ENCODE results near the gene SZRD1. TPM values are rescaled to one million over a fixed set of nuclear protein-coding genes. Genes with fewer than 3 reads are reported as not detected.

SZRD1 gene
- total RNA-seq (2012; rRNA removed) (104 and 119 TPM in 2 replicates), polyA plus RNA-seq (2012; rRNA removed) (140 and 149 TPM in 2 replicates), Bru-seq, nascent RNA (percentile 92 among the genes with signal in this experiment), BruChase-seq, experiment 1, labeled RNA remaining after a 6-hour chase (percentile 94 among the genes with signal in this experiment), BruChase-seq, experiment 2, labeled RNA remaining after a 2-hour chase (percentile 88 among the genes with signal in this experiment)
- polyA plus RNA-seq (2012; cell fraction: cytosol; rRNA removed), result 98.0 and 110 TPM in 2 replicates
- polyA plus RNA-seq (2012; cell fraction: nucleus; rRNA removed; ENCODE audit: low replicate concordance), result 71.0 and 75.7 TPM in 2 replicates
- long read RNA-seq, transcript SZRD1-202 (3 exons, 3,447 nt), result major isoform, 20 of 144 reads
- long read RNA-seq, transcript SZRD1-210 (3 exons, 3,401 nt), result major isoform, 20 of 144 reads
- long read RNA-seq, transcript SZRD1-201 (4 exons, 3,636 nt), result minor isoform, 11 of 144 reads
- long read RNA-seq, transcript SZRD1-203 (4 exons, 892 nt), result minor isoform, 10 of 144 reads
- long read RNA-seq, partial matches to known transcripts, result 29 of 144 reads
- long read RNA-seq, other reads (novel, unspliced or antisense), result 54 of 144 reads

GRCh38 chr1:16366722-16367257, at the start of gene SZRD1:
Gene SZRD1, plus strand, starts transcription at chr1:16367242. Its CDS starts 16 bp downstream, at chr1:16367258.
- POLR2A ChIA-PET (ENCODE audit: unreplicated experiment), result no interaction called here
- Histone ChIP-seq H4K5ac (ENCODE audit: low read depth, low read length) (peak within 1 kb of the TSS; percentile 78), H3K9me3 (ENCODE audit: control insufficient read depth, insufficient read depth, low read length) (no peaks in the 10 kb centered on the region), H3K9ac (ENCODE audit: low read depth, low read length) (peak within 1 kb of the TSS; percentile 90), H3K27ac (ENCODE audit: insufficient read depth, low read length) (peak within 1 kb of the TSS; percentile 96), H2BK5ac (ENCODE audit: low read depth, low read length, poor library complexity, severe bottlenecking) (peak within 1 kb of the TSS; percentile 98), H3K79me1 (ENCODE audit: low read depth in 1 of 2, low read length in 2 of 2) (peaks cover 0 to 11% of the 10 kb centered on the region in 2 experiments; a peak in 2 of 4 replicates), H2AK5ac (ENCODE audit: low read depth, low read length) (peak within 1 kb of the TSS; percentile 96), H3K4me3 (ENCODE audit: insufficient read depth, low read depth, low read length) (peak within 1 kb of the TSS; percentile 88), H3K36me3 (ENCODE audit: control insufficient read depth, insufficient read depth, low read length) (no peaks in the 10 kb centered on the region), H3K14ac (replicated peaks; ENCODE audit: low read depth, low read length) (peak within 1 kb of the TSS; percentile 99), H4K91ac (ENCODE audit: insufficient read depth, low read depth, low read length) (peak within 1 kb of the TSS; percentile 95), H2BK15ac (ENCODE audit: low read depth, low read length) (peak within 1 kb of the TSS; percentile 54), H3K4me2 (ENCODE audit: low read depth, low read length) (peak within 1 kb of the TSS; percentile 98), H2BK20ac (ENCODE audit: low read depth, low read length) (peak within 1 kb of the TSS; percentile 27; the same call in 1 of the 2 replicates), H3K27me3 (ENCODE audit: control insufficient read depth, insufficient read depth, low read length) (no peaks in the 10 kb centered on the region), H3K4me1 (ENCODE audit: control insufficient read depth, insufficient read depth, low read length) (no peaks in the 10 kb centered on the region; the same call in none of the 2 replicates), H3K56ac (ENCODE audit: extremely low read depth, insufficient read depth, low read length) (peak within 1 kb of the TSS; percentile 98), H4K8ac (ENCODE audit: low read depth in 2 of 2, low read length in 2 of 2) (peak within 1 kb of the TSS; percentile 73 to 96), H2AFZ (replicated peaks; ENCODE audit: low read length, poor library complexity) (peak within 1 kb of the TSS; percentile 98), H3K9me1 (ENCODE audit: insufficient read depth, low read length) (0 out of 2 replicates have a peak, but pooled peaks cover 3% of the 10 kb centered on the region), H2BK120ac (ENCODE audit: low read depth, low read length) (peak within 1 kb of the TSS; percentile 78), H3K4ac (ENCODE audit: low read depth, low read length) (peak within 1 kb of the TSS; percentile 98), H4K20me1 (ENCODE audit: insufficient read depth, low read length) (peaks cover 5% of the 10 kb centered on the region), H3K18ac (ENCODE audit: low read depth, low read length) (peak within 1 kb of the TSS; percentile 89), H2AK9ac (replicated peaks; ENCODE audit: low read depth, low read length, poor library complexity) (peak within 1 kb of the TSS; percentile 99), H3K23ac (ENCODE audit: low read depth, low read length) (peak within 1 kb of the TSS; percentile 98)
- in situ Hi-C loops (cut with MboI; ENCODE audit: low sequenced_read_pairs), result no loop called here
- ATAC-seq (ENCODE audit: low read depth), result peak; percentile 82
- intact Hi-C loops (cut with micrococcal nuclease), result loop anchor here (5.0 kb wide), 1 partner anchor 159 kb away; no protein-coding TSS in a partner anchor
- 0% methylated on average over 15 of the region's 24 CpGs; no CpG with 5 or more reads in 1 of the 2 experiments for WGBS, 2 experiments (ENCODE audit: extremely low coverage in 2 of 2, insufficient read length in 1 of 2)
- BruUV-seq (replicated peaks), result no TSS peak
- peak; percentile 99 for DNase-seq
- dilution Hi-C loops (cut with HindIII; ENCODE audit: low sequenced_read_pairs, unreplicated experiment), result no loop called here
- CTCF ChIA-PET, result interaction anchor here (0.6 to 0.8 kb wide), 2 partner anchors 20 to 122 kb away, joined by 3 to 9 read pairs; no protein-coding TSS in a partner anchor
- TF ChIP-seq BHLHE40 (IDR thresholded peaks at IDR 0.05; ENCODE audit: low read depth, low read length) (no peak), CEBPB (IDR thresholded peaks at IDR 0.05; ENCODE audit: low read depth, low read length) (peak; percentile 62), CTCF (conservative IDR thresholded peaks at IDR 0.05; ENCODE audit: low read depth, low read length) (no peak), FOS (IDR thresholded peaks at IDR 0.05; ENCODE audit: low read depth, low read length) (no peak), MAFK (IDR thresholded peaks at IDR 0.05; ENCODE audit: low read depth, low read length) (no peak), MAZ (IDR thresholded peaks at IDR 0.05; ENCODE audit: borderline replicate concordance, low read depth, low read length) (peak; percentile 96; the same call in 1 of the 2 replicates), NFE2L2 (IDR thresholded peaks at IDR 0.05; ENCODE audit: low read depth, low read length) (no peak), RAD21 (IDR thresholded peaks at IDR 0.05; ENCODE audit: low read length) (no peak), SMC3 (IDR thresholded peaks at IDR 0.05; ENCODE audit: low read depth, low read length) (no peak), POLR2A (IDR thresholded peaks at IDR 0.05; ENCODE audit: low read depth, low read length) (no peak), RFX5 (IDR thresholded peaks at IDR 0.05; ENCODE audit: low read depth, low read length) (no peak)
- TF ChIP-seq, protein P1, sequence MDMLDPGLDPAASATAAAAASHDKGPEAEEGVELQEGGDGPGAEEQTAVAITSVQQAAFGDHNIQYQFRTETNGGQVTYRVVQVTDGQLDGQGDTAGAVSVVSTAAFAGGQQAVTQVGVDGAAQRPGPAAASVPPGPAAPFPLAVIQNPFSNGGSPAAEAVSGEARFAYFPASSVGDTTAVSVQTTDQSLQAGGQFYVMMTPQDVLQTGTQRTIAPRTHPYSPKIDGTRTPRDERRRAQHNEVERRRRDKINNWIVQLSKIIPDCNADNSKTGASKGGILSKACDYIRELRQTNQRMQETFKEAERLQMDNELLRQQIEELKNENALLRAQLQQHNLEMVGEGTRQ (IDR thresholded peaks at IDR 0.05; ENCODE audit: low read depth, low read length), result no peak

Data from IMR-90 (cell line).